Stimulated activated CD4-positive, alpha-beta T cell treated with anti-CD3 and anti-CD28 coated beads, TNF-alpha, amount 100 ng/mL, for 24 hours (primary cell): ENCODE measurements around the gene SORL1-AS1.

Experiments
- DNase-seq, 3 experiments: peaks; one replicate each; pipeline ENCODE4 v3.0.0-alpha.2; 2020; ENCODE audit warnings: low read depth in 3 of 3

Gene SORL1-AS1

DNA sequence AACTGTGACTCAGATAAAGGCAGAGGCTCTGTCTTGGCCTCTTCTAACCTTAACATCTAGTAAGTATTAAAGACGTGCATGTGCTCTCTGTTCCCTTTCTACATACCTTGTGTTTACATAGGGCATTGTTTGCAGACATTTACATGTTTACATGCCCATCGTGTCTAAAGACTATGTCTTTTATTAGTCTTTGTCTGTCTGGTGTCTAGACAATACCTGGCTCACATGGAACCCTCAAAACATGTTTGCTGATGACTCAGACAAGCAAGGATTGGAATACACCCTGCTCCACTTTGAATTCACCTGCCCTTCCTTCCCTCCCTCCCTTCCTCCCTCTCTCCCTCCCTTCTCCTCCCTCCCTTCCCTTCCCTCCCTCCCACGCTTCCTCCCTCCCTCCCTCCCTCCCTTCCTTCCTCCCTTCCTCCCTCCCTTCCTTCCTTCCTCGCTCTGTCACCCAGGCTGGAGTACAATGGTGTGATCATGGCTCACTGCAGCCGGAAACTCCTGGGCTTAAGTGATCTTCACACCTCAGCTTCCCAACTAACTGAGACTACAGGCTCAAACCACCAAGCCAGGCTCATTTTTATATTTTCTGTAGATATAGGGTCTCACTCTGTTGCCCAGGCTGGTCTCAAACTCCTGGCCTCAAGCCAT lies 23.7 kb upstream of the SORL1-AS1 start:
- DNase-seq = no peak

DNA sequence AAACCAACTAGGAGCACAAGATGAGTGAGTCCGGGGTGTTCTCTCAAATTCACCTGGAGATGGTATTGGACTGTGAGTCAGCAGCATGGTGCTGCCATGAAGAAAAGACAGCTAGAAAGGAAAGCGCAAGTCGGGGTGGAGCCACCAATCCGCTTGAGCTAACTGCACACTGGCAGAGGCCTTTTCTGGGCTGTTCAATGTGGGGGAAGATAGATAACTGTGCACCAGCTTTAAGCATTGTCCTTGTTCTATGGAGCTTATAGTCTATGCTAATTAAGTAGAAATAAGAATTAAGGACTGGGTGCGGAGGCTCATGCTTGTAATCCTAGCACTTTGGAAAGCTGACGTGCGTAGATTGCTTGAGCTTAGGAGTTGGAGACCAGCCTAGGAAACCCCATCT lies 21.9 kb upstream of the SORL1-AS1 start:
- DNase-seq = no peak

DNA sequence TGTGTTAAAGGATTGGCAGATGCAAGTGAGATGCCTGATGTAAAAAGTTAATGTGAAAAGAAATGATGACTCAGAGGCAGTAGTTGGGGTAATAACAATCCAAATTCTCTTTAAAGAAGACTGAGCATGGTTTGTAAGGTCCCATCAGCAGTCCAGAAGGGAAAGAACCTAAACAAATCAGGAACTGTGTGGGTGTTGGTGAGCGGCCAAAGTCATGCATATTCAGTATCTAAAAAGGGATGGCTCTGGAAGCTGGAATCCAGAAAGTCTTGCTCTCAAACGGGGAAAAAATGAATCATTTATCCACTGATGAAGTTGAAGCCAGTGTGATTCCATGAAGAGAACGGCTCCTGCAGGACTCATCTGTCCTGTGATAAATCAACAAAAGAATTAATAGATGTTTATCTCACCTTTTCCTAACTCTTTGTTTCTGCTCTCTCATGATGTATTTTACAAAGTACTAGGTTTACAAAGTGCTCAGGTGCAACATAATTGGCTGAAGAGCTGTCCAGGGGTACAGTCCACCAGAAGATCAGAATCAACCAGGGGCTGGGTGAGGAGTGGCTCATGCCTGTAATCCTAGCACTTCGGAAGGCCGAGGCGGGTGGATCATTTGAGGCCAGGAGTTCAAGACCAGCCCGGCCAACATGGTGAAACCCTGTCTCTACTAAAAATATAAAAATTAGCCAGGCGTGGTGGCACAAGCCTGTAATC lies 20.5 kb upstream of the SORL1-AS1 start:
- DNase-seq = no peak

DNA sequence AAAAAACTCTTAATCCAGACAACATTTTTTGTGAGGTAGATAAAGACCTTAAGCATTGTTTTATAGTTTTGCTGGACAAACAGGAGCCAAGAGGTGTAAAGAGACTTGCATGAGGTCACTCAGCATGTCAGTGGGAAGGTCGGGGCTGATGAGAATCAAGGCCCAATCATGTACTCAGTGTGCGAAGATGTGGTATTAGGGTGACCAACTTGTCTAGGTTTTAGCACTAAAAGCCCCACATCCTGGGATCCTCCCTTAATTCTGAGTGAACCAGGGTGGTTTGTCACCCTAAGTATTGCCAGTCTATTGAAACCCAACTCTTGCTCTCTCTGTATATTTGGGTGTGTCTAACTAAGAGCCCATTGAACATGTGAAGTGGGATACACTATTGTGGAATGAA lies 19.5 kb upstream of the SORL1-AS1 start:
- DNase-seq = no peak

DNA sequence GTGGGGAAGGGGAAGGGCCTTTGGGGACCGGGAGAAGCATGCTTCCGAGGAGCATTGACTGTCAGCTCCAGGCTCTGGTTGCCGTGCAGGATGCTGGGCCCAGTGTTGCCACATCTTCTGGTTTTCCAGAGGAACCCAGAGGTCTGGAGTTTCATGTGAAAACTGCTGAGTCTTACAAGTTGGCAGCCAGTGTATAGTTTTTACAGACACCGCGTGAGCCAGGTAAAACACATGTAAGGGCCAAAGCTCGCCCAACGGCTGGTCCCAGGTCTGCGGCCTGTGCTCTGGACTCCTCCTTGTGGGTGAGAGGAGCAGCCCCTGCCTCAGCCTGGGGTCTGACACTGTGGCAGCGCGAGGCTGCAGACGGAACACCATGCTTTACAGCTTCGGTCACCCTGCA lies 18.4 kb upstream of the SORL1-AS1 start:
- no peak for DNase-seq

DNA sequence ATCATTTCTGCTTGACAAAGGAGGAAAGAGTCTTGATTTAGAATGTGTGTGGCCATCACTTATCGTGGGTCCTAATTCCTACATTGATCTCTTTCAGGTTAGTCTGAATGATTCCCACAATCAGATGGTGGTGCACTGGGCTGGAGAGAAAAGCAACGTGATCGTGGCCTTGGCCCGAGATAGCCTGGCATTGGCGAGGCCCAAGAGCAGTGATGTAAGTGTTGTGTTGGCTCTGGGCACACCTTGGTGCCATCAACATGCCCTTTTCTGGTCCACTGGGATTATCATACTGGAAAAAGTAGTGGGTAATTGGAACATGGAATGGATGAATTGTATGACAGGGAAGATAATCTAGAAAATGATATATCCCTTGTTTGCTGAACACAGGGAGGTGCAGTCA lies 17.1 kb upstream of the SORL1-AS1 start:
- no peak for DNase-seq

DNA sequence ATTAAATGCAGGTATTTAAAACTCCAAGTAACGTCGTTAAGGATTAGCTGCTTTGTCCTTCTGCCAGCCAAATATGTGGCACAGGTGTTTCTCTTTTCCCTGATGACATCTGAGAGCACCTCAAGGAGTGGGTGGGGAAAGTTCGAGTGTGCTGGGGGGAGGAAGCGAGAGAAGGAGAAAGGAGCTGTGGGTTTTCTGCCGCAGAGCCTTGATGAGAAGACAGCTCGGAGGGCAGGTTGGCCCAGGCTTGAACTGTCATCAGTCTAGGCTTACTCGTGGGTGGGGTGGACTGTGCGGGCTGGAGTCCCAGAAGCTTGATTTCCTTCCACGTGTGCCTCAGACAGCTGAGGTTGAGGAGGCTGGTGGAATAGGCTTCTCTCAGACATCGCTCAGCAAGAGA lies 15.2 kb upstream of the SORL1-AS1 start:
- peak; percentile 60 to 80 (median 74) for DNase-seq

DNA sequence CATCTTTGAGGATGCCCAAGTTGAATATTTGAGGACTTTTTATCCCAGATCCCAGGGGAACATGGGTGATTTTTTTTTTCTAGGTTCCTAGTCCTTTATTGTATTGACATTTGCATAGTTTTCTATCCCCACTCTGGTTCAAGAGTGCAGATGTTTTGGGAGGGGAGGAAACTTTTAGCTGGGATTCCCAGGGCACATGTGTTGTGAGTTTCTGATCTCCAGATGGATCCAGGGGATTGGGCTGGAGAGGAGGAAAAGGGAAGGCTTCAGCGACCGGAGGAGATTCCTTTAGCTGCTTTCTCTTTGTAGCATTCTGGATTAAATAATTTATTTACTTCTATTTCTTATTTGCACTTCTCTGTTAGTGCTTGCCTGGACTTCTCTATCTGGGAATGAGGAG lies 14.7 kb upstream of the SORL1-AS1 start:
- DNase-seq = no peak

DNA sequence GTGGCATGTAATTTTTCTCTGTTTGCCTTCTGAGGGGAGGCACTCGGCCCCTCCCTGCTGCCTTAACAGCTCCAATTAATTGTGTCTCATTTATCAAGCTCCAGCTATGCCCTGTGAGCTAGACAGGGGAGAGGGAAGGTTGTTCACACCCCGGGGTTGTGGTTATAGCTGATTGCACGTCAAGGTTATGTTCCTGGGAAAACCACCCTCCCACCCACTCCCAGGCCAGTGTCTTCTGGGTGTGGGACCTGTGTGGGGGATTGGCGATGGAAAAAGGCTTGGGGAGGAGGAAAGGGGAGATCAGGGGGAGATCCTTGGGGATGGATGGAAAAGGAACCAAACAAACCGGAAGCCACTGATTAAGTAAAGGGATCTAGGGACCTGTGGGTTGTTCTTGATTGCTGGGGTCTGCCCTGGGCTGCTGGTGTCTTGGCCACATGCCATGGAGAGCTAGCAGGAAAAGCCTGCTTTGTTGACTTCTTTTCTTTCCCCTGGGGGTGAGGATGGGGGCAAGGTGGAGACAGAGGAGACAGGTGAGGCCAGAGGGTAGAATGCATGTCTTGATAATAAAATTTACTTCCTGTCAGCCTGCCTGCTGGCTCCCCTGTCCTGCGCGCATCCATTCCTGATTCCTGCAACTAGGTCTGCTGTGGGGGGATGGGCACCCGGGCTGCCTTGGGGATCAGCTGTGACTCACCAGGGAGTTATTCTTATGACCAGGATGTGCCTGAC lies 13.5 kb upstream of the SORL1-AS1 start:
- no peak for DNase-seq

DNA sequence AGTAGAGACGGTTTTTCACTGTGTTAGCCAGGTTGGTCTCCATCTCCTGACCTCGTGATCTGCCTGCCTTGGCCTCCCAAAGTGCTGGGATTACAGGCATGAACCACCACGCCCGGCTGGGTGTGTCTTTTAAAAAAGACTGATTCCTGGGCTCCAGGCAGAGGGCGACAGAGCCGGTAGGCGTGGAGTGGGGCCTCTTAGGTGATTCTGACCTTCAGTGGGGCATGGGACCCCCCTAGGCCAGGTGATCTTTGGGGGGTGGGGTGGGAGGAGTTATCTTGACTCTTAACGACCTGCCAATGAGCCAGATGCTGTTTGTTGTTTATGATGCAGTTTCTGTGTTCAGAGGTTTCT lies 12.9 kb upstream of the SORL1-AS1 start:
- no peak for DNase-seq

DNA sequence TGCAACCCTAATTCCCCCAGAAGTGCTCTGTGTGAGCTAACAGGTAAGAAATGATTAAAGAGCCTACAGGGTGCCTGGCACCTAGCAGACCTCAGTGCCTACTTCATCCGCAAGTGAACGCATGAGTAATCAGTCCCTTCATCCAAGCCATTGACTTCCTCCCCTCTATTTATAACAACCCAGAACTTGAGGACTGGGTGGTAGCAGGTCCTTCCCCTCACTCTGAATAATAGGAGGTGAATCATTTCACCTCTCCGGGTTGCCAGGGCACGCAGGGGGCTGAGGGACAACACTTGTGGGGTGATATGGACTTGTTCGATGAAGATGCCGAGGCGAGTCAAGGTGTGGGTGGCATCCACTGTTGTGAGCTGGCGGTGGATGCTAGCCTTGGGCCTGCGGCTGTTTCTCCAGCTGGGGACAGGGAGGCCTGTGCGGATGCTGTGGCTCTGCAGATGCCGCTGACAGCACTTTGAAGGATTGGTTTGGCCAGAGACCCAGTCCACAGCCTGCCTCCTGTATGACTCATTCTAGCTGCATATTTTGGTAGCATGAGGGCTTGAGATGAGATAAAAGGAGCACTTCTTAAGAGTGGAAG lies 11.7 kb upstream of the SORL1-AS1 start:
- DNase-seq = peak; percentile 65 to 82 (median 71)

DNA sequence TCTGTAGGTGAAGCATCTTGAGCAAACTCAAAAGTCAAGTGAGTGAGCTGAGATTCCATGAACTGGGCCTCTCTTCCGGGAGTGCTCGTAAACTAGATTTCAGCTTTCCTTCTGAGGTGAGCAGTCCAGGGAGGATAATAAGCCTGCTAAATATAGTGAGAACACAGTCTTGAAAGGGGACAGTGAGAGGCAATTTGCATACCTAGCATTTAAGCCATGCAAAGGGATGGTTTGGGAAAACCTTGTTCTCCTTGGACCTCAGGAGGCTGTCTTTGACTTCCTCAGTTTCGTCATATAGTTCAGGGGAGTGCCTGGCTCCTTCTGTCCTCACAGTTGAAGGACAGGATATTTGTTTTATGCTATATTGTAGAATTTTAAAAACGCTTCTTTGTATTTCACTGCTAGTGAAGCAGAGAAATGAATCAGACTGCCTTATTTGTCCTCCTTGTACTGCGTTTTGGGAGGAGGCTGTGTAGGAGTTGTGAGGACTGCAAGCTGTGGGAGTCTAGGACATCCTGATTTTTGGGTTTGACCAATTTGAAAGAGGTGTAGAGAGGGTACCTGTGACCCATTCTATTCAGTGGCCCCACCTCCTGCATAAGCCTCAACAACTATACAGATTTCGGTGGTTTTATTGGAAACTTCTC lies 11.0 kb upstream of the SORL1-AS1 start:
- no peak for DNase-seq

DNA sequence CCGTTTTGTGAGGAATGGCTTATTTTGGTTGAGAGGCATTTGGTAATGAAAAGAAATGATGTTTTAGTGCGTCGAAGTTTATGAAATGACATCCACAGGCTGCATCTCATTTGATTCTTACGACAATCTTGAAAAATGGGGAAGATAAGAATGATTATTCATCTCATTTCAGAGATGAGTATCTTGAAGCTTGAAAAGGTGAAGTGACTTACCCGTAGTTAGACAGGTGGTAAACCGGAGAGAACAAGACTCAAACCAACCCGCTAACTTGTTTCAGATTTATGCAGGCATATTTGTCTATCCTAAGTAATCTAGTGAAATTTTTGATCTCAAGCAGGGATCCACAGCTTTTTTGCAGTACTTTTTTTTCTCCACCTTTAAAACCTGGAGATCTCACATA lies 9.1 kb upstream of the SORL1-AS1 start:
- no peak for DNase-seq

DNA sequence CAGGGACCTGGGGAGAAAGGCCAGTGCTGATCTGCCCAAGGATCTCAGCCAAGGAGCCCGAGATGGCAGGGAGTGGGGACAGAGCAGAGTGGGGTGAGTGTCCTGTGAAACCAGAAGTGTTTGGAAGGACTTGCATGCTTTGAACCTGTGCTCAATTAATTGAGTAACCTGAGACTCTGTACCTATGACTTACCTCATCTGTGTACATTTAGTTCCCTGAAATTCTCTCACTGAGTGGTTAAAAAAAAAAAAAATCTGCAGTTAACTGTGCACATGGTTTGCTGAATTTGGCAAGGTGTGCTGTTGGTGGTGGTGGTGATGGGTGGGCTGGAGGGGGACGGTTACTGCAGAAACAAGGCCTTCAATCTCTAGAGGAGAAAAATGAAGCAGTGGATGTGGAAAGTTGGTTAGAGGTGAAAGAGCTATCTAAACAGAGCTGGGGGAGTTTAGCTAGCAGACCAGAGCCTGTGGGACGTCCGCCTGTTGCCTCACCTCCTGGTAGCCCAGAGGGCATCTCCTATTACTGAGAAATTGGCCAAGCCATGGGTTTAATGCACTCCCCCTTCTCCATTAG lies 8.3 kb upstream of the SORL1-AS1 start:
- no peak for DNase-seq

DNA sequence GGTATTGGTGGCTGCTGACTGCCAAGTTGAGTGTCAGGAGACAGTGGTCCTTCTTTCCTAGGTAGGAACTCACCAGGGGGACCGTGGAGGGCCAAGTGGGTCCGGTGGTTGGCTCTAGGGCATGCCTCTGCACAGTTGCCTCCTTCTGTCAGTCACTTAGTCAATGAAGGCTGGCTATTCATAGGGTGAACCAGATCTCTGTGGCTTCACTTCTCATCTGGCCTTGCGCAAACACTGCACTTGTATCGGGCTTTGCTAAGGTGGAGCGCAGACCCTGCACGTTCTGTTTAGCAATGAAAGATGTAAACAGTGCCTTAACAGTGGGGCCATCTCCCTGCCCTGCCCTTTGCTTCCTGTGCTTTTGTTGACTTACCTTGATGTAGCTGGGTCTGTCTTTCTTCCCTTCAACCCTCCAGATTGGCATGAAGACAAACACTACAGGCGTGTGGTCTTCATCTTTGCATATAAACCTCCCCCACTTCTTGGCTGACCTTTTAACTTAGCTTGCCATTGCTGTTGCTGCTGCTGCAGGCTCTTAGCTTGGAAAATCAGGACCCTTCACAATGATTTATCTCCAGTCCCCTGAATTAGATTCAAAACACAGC lies 6.7 kb upstream of the SORL1-AS1 start:
- no peak for DNase-seq

DNA sequence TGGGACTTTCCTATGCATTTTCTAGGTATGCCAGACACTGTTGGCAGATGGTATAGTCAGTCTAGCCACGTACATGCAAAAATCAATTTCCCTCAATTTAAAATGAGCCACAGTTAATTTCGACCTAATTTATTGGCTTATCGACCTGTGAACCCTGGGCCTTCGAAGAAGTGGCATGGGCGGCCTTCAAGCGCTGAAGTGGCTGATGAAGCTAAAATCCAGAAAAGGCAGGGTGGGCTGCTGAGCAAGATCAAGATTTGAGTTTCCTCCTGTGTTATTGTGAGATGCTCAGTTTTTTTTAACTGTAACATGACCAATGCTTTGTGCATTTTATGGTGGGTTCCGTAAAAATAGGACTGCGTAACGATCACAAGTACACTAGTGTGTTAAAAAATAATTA lies 5.8 kb upstream of the SORL1-AS1 start:
- DNase-seq = no peak

DNA sequence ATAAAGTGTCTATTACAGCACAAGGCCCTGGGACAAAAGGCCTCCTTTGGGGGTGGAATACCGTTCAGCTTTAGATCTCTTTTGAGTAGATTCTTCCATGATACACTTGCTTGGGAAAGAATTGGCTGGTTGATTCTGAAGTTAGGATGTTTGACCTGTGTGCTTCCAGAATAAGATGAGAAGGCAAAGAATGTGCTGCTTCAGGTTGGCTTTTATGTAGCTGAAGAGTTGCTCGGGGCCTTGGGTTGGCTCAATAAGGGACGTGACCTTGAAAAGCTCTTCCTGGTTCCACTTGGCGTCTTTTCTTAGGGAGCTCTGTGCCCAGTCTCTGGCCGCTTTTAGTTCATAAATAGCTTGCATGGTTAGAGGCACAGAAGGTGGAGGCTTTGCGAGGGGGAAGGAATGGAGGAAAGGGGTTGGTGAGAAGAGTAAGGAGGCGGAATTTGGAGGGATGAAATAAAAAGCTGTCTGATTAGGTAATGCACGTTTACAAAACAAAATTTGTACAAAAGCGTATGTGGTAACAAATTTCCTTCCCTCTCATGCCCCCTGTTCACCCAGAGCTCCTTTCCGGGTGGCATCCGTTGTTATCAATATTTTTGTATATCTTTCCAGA lies 4.2 kb upstream of the SORL1-AS1 start:
- no peak for DNase-seq

DNA sequence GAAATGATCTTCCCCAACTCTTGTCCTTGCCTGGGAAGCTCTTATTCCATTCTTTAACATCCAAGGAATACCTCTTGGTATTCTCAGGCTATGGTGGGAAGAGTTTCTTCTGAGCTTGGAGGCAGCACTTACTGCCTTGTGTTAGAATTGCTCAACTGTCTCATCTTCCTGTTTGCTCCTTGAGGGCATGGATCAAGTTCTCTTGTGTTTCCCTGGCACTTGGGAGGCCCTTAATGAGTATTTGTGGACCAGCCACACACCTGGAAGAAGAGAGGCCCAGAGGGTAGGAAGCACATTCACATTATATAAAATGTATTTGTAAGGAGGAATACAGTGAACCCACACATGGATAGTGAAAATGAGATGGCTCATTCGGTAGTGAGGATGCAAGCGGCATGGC lies 3.4 kb upstream of the SORL1-AS1 start:
- no peak for DNase-seq

DNA sequence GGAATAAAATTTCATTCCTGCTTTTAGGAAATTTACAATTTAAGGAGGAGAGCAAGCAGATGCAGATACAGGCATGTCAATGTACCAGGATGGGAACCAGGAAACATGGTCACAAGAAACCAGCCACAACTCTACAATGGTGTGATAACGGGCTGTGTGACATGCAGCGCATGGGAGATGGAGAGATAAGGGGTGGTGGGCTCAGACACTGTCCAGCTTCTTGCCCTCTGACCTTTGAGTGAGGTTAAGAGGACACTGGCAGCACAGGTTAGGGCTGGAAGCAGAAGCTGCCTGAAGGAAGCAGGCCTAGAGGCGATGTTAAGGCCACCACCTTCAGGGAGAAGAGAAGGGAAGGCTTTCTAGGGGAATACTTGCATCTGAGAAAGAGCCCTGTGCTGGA lies 2.3 kb upstream of the SORL1-AS1 start:
- DNase-seq = no peak

DNA sequence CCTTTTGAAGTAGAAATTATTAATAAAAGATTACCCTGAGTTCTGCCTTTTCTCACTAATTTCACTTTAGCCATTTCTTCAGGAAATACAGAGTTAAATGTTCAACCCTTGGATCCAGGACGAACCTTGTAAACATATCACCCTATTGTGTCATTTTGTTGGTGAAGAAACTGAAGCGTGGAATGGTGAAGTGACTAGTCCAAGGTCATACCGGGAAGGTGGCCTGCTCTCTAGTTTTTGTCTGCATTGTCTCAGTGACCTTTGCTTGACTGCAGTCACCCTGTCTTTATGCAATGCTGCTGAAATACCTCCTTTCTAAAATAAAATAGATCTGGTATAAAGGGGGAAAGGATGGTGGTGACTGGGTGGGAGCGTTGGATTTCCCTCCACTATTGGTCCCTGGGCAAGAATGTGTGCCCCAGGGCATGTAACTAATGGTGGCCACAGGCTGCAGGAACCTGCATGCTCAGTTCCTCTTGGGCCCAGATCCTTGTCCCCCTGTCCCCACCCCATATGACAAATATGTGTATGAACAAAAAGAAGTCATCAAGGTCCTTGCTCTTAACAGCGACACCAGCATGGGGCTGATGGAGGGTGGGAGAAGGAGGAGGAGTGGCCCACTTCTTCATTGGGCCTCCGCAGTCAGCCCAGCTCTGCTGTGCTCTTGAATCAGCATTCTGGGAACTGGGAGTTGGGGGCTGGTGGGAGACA lies 977 bp upstream of the SORL1-AS1 start:
- DNase-seq = no peak
